ENCODE results near the gene SSR4. TPM values are rescaled to one million over a fixed set of nuclear protein-coding genes. Genes with fewer than 3 reads are reported as not detected.

Gene SSR4
- total and polyA plus RNA-seq, 2 of the 8 experiments (the other 6 are each of a cell fraction or from before 2014, with no cell fraction given): 168 to 642 TPM

GRCh38 chrX:153829799-153830639, 35.6 kb downstream of the SSR4 start, which contains the start of gene PDZD4:
TSS of gene PDZD4 (minus strand) at chrX:153830544. CDS start at chrX:153830298, 246 bp downstream.
- no peaks in the 10 kb centered on the region for H3K36me3 ChIP-seq (ENCODE audit: control insufficient read depth in 2 of 4, insufficient read depth in 4 of 4, low read length in 3 of 4)
- H2BK5ac ChIP-seq (ENCODE audit: low read depth, low read length): peak within 1 kb of the TSS; percentile 87
- H3K79me2 ChIP-seq (ENCODE audit: control insufficient read depth in 1 of 2, insufficient read depth in 2 of 2, low read length in 2 of 2): peaks cover 15 to 42% of the 10 kb centered on the region in 2 experiments; a peak in 3 of 4 replicates
- H2BK15ac ChIP-seq (ENCODE audit: low read length): no peak within 1 kb of the TSS
- no peak within 1 kb of the TSS for H2BK12ac ChIP-seq (ENCODE audit: low read depth, low read length)
- no peak for FAIRE-seq
- H4K91ac ChIP-seq (replicated peaks; ENCODE audit: insufficient read length, low read length): no peak within 1 kb of the TSS
- H3K18ac ChIP-seq (ENCODE audit: extremely low read depth, low read length): peak within 1 kb of the TSS; percentile 90
- H3K27me3 ChIP-seq (replicated peaks in 1 of 4; ENCODE audit: control insufficient read depth in 3 of 4, extremely low read depth in 1 of 4, insufficient read depth in 3 of 4, low read length in 3 of 4): peaks cover 0 to 6% (median 2%) of the 10 kb centered on the region in 4 experiments; a peak in 3 of 7 replicates
- H2AK5ac ChIP-seq (ENCODE audit: low read depth, low read length): no peak within 1 kb of the TSS
- peak within 1 kb of the TSS; percentile 52 to 78 (median 58) for H3K4me3 ChIP-seq (ENCODE audit: extremely low read depth in 1 of 4, insufficient read depth in 2 of 4, low read depth in 3 of 4, low read length in 4 of 4)
- no peak within 1 kb of the TSS; the same call in 1 of the 2 replicates for H3K27ac ChIP-seq (ENCODE audit: low read depth, low read length)
- no peak within 1 kb of the TSS for H3K4ac ChIP-seq (replicated peaks; ENCODE audit: insufficient read length, low read depth, low read length)
- ChIA-PET CTCF (ENCODE audit: partially characterized antibody) (no interaction called here), POLR2A (ENCODE audit: partially characterized antibody) (interaction anchor here (3.6 kb wide), 1 partner anchor 11 kb away, joined by 23 read pairs; no protein-coding TSS in a partner anchor)
- peak in 1 of 2 experiments; percentile 67 for DNase-seq (ENCODE audit: low read depth in 1 of 2, low spot score in 2 of 2)
- peaks cover 6 to 20% (median 11%) of the 10 kb centered on the region in 4 experiments; a peak in 6 of 7 replicates for H3K4me1 ChIP-seq (replicated peaks in 1 of 4; ENCODE audit: control insufficient read depth in 3 of 4, insufficient read depth in 4 of 4, low read length in 3 of 4)
- TF ChIP-seq PHF8 (conservative IDR thresholded peaks at IDR 0.05; ENCODE audit: low read depth, low read length) (no peak), GTF2F1 (IDR thresholded peaks at IDR 0.05; ENCODE audit: borderline replicate concordance, low read depth, low read length) (no peak), SP4 (IDR thresholded peaks at IDR 0.05; ENCODE audit: low read length) (no peak), SIN3A (conservative IDR thresholded peaks at IDR 0.05 in 1 of 2, IDR thresholded peaks at IDR 0.05 in 1 of 2; ENCODE audit: low read depth in 1 of 2, low read length in 2 of 2) (no peak; a peak in 1 of 4 replicates), KDM4A (IDR thresholded peaks at IDR 0.05; ENCODE audit: low read depth, low read length, severe bottlenecking) (peak; percentile 3)
- peak within 1 kb of the TSS; percentile 75 to 79 for H3K4me2 ChIP-seq (ENCODE audit: insufficient read depth in 1 of 2, low read depth in 2 of 2, low read length in 2 of 2)
- H3K23ac ChIP-seq (ENCODE audit: insufficient read length): no peak within 1 kb of the TSS
- H2AFZ ChIP-seq (ENCODE audit: low read length): no peak within 1 kb of the TSS
- peak within 1 kb of the TSS; percentile 59 for H3K56ac ChIP-seq (replicated peaks; ENCODE audit: insufficient read length, low read depth, low read length)
- H3K23me2 ChIP-seq (ENCODE audit: low read depth, low read length): no peaks in the 10 kb centered on the region
- H3K14ac ChIP-seq (ENCODE audit: insufficient read length): no peak within 1 kb of the TSS
- H3K9me3 ChIP-seq (ENCODE audit: insufficient read depth in 2 of 2, low read depth in 1 of 2, low read length in 1 of 2): no peaks in the 10 kb centered on the region
- peak within 1 kb of the TSS; percentile 79 for H4K8ac ChIP-seq (ENCODE audit: extremely low read depth, insufficient read depth, low read length)
- H3K79me1 ChIP-seq (ENCODE audit: low read depth, low read length): no peaks in the 10 kb centered on the region
- H3K9ac ChIP-seq (replicated peaks in 1 of 4; ENCODE audit: extremely low read depth in 1 of 4, low read depth in 3 of 4, low read length in 3 of 4): peak within 1 kb of the TSS in 3 of 4 experiments; percentile 13 to 43 (median 24); a peak in 4 of 7 replicates
- 0% methylated on average over 8 of the region's 97 CpGs; no CpG with 5 or more reads in 1 of the 2 experiments for WGBS, 2 experiments (ENCODE audit: extremely low coverage in 1 of 2, insufficient coverage in 1 of 2, insufficient read length in 1 of 2, insufficient replicate concordance in 2 of 2, low coverage in 1 of 2, low lambda C conversion rate in 2 of 2, missing lambda C conversion rate in 1 of 2)
- no peaks in the 10 kb centered on the region for H4K20me1 ChIP-seq (replicated peaks in 1 of 2; ENCODE audit: control insufficient read depth in 1 of 2, insufficient read depth in 2 of 2, low read length in 2 of 2)
- no peak within 1 kb of the TSS for H2BK120ac ChIP-seq (replicated peaks; ENCODE audit: low read depth, low read length)
- H4K5ac ChIP-seq (ENCODE audit: insufficient read length, low read depth, low read length): no peak within 1 kb of the TSS
- no peak within 1 kb of the TSS for H2BK20ac ChIP-seq (ENCODE audit: low read length)

All from H1 (cell line).